GM12878 (cell line): Measurements from ENCODE around the gene DVL2. TPM values are rescaled to one million over a fixed set of nuclear protein-coding genes. Genes with fewer than 3 reads are reported as not detected.

ENCODE experiments used
- ATF7 ChIP-seq: fragments of 450-650 bp; IDR thresholded peaks from 2 replicates; pipeline ENCODE4 v1.6.1; 2016; ENCODE audit warnings: low read depth, mild to moderate bottlenecking
- CHD4 ChIP-seq: fragments of 200-600 bp; sonication (generic); IDR thresholded peaks from 2 replicates; pipeline ENCODE4 v1.6.1; 2016; ENCODE audit warnings: mild to moderate bottlenecking
- FOXK2 ChIP-seq: fragments of 450-650 bp; IDR thresholded peaks from 2 replicates; pipeline ENCODE4 v1.6.1; 2017; ENCODE audit warnings: mild to moderate bottlenecking, moderate library complexity
- IKZF2 ChIP-seq, 2 experiments: fragments of 450-650 bp; IDR thresholded peaks; 2 replicates each; pipeline ENCODE4 v1.6.1; 2017; ENCODE audit warnings: mild to moderate bottlenecking in 2 of 2, moderate library complexity in 2 of 2
- RB1 ChIP-seq: fragments of 450-650 bp; formaldehyde crosslinking; IDR thresholded peaks from 2 replicates; pipeline ENCODE4 v1.6.1; 2017; ENCODE audit warnings: mild to moderate bottlenecking, borderline replicate concordance
- ZSCAN29 ChIP-seq: fragments of 450-650 bp; IDR thresholded peaks from 2 replicates; pipeline ENCODE4 v1.6.1; 2017; ENCODE audit warnings: mild to moderate bottlenecking, moderate library complexity
- polyA plus RNA-seq, 11 experiments: library from polyadenylated mRNA; depleted of rRNA in 4 of 11; unstranded in 6 of 11; stranded (reverse) in 5 of 11; fragments of >200 nt; fragmentation: Nextera tagmentation in 4 of 11; fragmentation: Illumina TruSeq in 1 of 11; extraction: Ambion mirVana in 4 of 11; extraction: Trizol in 1 of 11; gene quantifications; 1 replicate in 1 of 11; 2 replicates in 10 of 11; pipeline versions ENCODE4 v1.2.1 to v1.2.3, GENCODE V29; 2011 to 2016; ENCODE audit warnings: inconsistent platforms in 2 of 11, missing spikeins in 2 of 11, low read depth in 1 of 11
- total RNA-seq, 4 experiments: library from RNA; depleted of rRNA in 3 of 4; stranded (reverse); fragments of >200 nt in 3 of 4; fragmentation: Illumina TruSeq in 1 of 4; extraction: Trizol in 1 of 4; gene quantifications; 2 replicates each; pipeline versions ENCODE4 v1.2.1 to v1.2.3, GENCODE V29; 2013 to 2021
- TF ChIP-seq, protein P1 (sequence below): IDR thresholded peaks from 2 replicates; pipeline ENCODE4 v1.6.1; 2011; ENCODE audit warnings: borderline replicate concordance, low read depth, mild to moderate bottlenecking, moderate library complexity, low read length; ENCODE audit not compliant: insufficient read depth, poor library complexity, severe bottlenecking
- TF ChIP-seq, protein P2 (sequence below): IDR thresholded peaks from 2 replicates; pipeline ENCODE4 v1.6.1; 2011; ENCODE audit warnings: mild to moderate bottlenecking, low read depth, low read length, moderate library complexity; ENCODE audit not compliant: insufficient replicate concordance
- TF ChIP-seq, protein P3 (sequence below): IDR thresholded peaks from 2 replicates; pipeline ENCODE4 v1.6.1; 2012; ENCODE audit warnings: low read depth, low read length, improper control_type of control experiment
- TF ChIP-seq, protein P4 (sequence below): fragments of 450-650 bp; IDR thresholded peaks from 2 replicates; pipeline ENCODE4 v1.6.1; 2017; ENCODE audit warnings: mild to moderate bottlenecking
- TF ChIP-seq, protein P5 (sequence below): fragments of 450-650 bp; IDR thresholded peaks from 2 replicates; pipeline ENCODE4 v1.6.1; 2018; ENCODE audit warnings: borderline replicate concordance, mild to moderate bottlenecking; ENCODE audit not compliant: partially characterized antibody
- TF ChIP-seq, protein P6 (sequence below): IDR thresholded peaks from 2 replicates; pipeline ENCODE4 v1.6.1; 2012; ENCODE audit warnings: low read depth, low read length, improper control_type of control experiment
- TF ChIP-seq, protein P7 (sequence below): fragments of 450-650 bp; IDR thresholded peaks from 2 replicates; pipeline ENCODE4 v1.6.1; 2017; ENCODE audit warnings: mild to moderate bottlenecking, moderate library complexity

Gene DVL2
- total and polyA plus RNA-seq, 10 of the 15 experiments (the other 5 are each of a cell fraction or from before 2014, with no cell fraction given), result 0.97 to 44.8 (median 23.2) TPM

DNA sequence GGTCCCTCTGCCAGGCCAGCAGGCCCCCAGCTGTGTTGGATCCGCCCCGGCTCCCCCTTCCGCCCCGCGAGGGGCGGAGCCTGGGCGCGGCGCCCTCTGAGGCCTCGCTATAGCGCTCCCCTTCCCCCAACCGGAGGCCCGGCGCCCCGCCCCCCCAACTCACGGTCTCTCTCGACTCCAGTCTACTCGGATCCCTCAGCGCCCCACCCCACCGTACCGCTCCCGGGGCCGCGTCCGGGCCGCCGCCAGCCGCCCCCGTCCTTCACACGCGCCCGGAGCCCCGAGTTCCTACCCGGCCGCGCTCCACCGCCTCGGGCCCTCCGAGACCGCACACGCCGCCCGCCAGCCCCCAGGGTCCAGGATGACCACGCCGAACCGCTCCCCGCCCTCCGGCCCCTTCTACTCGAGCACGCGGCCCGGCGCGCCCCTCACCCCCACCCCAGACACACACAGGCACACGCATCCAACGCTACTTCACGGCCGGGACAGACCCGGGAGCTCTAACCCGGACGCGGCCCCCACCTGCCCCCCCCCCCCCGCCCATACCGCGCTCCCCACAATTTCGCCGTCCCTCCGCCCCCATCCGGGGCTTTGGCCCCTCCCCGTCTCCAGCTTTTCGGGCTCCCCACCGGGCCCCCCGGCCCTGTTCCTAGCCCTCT is 3.6 kb upstream of the DVL2 start (continued):
- no peak for TF ChIP-seq CHD4
- TF ChIP-seq, protein P1, sequence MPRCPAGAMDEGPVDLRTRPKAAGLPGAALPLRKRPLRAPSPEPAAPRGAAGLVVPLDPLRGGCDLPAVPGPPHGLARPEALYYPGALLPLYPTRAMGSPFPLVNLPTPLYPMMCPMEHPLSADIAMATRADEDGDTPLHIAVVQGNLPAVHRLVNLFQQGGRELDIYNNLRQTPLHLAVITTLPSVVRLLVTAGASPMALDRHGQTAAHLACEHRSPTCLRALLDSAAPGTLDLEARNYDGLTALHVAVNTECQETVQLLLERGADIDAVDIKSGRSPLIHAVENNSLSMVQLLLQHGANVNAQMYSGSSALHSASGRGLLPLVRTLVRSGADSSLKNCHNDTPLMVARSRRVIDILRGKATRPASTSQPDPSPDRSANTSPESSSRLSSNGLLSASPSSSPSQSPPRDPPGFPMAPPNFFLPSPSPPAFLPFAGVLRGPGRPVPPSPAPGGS, result peak; percentile 66
- no peak for TF ChIP-seq RB1
- no peak for TF ChIP-seq ZSCAN29
- TF ChIP-seq, protein P2, sequence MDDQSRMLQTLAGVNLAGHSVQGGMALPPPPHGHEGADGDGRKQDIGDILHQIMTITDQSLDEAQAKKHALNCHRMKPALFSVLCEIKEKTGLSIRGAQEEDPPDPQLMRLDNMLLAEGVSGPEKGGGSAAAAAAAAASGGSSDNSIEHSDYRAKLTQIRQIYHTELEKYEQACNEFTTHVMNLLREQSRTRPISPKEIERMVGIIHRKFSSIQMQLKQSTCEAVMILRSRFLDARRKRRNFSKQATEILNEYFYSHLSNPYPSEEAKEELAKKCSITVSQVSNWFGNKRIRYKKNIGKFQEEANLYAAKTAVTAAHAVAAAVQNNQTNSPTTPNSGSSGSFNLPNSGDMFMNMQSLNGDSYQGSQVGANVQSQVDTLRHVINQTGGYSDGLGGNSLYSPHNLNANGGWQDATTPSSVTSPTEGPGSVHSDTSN, result no peak
- TF ChIP-seq, protein P3, sequence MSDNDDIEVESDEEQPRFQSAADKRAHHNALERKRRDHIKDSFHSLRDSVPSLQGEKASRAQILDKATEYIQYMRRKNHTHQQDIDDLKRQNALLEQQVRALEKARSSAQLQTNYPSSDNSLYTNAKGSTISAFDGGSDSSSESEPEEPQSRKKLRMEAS, result peak; percentile 38; the same call in 1 of the 2 replicates
- TF ChIP-seq, protein P4, sequence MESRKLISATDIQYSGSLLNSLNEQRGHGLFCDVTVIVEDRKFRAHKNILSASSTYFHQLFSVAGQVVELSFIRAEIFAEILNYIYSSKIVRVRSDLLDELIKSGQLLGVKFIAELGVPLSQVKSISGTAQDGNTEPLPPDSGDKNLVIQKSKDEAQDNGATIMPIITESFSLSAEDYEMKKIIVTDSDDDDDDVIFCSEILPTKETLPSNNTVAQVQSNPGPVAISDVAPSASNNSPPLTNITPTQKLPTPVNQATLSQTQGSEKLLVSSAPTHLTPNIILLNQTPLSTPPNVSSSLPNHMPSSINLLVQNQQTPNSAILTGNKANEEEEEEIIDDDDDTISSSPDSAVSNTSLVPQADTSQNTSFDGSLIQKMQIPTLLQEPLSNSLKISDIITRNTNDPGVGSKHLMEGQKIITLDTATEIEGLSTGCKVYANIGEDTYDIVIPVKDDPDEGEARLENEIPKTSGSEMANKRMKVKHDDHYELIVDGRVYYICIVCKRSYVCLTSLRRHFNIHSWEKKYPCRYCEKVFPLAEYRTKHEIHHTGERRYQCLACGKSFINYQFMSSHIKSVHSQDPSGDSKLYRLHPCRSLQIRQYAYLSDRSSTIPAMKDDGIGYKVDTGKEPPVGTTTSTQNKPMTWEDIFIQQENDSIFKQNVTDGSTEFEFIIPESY, result no peak
- TF ChIP-seq, protein P5, sequence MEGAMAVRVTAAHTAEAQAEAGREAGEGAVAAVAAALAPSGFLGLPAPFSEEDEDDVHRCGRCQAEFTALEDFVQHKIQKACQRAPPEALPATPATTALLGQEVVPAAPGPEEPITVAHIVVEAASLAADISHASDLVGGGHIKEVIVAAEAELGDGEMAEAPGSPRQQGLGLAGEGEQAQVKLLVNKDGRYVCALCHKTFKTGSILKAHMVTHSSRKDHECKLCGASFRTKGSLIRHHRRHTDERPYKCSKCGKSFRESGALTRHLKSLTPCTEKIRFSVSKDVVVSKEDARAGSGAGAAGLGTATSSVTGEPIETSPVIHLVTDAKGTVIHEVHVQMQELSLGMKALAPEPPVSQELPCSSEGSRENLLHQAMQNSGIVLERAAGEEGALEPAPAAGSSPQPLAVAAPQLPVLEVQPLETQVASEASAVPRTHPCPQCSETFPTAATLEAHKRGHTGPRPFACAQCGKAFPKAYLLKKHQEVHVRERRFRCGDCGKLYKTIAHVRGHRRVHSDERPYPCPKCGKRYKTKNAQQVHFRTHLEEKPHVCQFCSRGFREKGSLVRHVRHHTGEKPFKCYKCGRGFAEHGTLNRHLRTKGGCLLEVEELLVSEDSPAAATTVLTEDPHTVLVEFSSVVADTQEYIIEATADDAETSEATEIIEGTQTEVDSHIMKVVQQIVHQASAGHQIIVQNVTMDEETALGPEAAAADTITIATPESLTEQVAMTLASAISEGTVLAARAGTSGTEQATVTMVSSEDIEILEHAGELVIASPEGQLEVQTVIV, result no peak
- TF ChIP-seq FOXK2, result no peak
- TF ChIP-seq, protein P6, sequence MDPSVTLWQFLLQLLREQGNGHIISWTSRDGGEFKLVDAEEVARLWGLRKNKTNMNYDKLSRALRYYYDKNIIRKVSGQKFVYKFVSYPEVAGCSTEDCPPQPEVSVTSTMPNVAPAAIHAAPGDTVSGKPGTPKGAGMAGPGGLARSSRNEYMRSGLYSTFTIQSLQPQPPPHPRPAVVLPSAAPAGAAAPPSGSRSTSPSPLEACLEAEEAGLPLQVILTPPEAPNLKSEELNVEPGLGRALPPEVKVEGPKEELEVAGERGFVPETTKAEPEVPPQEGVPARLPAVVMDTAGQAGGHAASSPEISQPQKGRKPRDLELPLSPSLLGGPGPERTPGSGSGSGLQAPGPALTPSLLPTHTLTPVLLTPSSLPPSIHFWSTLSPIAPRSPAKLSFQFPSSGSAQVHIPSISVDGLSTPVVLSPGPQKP, result no peak
- TF ChIP-seq IKZF2 (IDR thresholded peaks at IDR 0.05), result no peak
- TF ChIP-seq, protein P7, sequence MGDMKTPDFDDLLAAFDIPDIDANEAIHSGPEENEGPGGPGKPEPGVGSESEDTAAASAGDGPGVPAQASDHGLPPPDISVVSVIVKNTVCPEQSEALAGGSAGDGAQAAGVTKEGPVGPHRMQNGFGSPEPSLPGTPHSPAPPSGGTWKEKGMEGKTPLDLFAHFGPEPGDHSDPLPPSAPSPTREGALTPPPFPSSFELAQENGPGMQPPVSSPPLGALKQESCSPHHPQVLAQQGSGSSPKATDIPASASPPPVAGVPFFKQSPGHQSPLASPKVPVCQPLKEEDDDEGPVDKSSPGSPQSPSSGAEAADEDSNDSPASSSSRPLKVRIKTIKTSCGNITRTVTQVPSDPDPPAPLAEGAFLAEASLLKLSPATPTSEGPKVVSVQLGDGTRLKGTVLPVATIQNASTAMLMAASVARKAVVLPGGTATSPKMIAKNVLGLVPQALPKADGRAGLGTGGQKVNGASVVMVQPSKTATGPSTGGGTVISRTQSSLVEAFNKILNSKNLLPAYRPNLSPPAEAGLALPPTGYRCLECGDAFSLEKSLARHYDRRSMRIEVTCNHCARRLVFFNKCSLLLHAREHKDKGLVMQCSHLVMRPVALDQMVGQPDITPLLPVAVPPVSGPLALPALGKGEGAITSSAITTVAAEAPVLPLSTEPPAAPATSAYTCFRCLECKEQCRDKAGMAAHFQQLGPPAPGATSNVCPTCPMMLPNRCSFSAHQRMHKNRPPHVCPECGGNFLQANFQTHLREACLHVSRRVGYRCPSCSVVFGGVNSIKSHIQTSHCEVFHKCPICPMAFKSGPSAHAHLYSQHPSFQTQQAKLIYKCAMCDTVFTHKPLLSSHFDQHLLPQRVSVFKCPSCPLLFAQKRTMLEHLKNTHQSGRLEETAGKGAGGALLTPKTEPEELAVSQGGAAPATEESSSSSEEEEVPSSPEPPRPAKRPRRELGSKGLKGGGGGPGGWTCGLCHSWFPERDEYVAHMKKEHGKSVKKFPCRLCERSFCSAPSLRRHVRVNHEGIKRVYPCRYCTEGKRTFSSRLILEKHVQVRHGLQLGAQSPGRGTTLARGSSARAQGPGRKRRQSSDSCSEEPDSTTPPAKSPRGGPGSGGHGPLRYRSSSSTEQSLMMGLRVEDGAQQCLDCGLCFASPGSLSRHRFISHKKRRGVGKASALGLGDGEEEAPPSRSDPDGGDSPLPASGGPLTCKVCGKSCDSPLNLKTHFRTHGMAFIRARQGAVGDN, result peak; percentile 44; the same call in 1 of the 2 replicates
- no peak for TF ChIP-seq ATF7
